Hepatocyte (in vitro differentiated cells): ENCODE results near the gene OTUD5. TPM values are rescaled to one million over a fixed set of nuclear protein-coding genes. Genes with fewer than 3 reads are reported as not detected.
A peak's percentile ranks its signal among the peaks of the same experiment; 100 is the strongest.

ENCODE experiments used
- DNase-seq: peaks from one replicate; pipeline ENCODE4 v3.0.0-alpha.2; 2016; ENCODE audit warnings: low spot score
- H2AFZ ChIP-seq: fragments of 200-600 bp; sonication (generic); 2 replicates; pipeline ENCODE4 v1.6.0; 2016; ENCODE audit warnings: antibody characterized with exemption, mild to moderate bottlenecking
- H3K27ac ChIP-seq: fragments of 200-600 bp; sonication (generic); 2 replicates; pipeline ENCODE4 v1.5.1; 2016; ENCODE audit warnings: mild to moderate bottlenecking
- H3K27me3 ChIP-seq: fragments of 200-600 bp; sonication (generic); 2 replicates; pipeline ENCODE4 v1.6.1; 2016
- H3K36me3 ChIP-seq: fragments of 200-600 bp; sonication (generic); replicated peaks from 2 replicates; pipeline ENCODE4 v1.5.1; 2016; ENCODE audit warnings: low read depth; ENCODE audit not compliant: insufficient read depth
- H3K4me1 ChIP-seq: fragments of 200-600 bp; sonication (generic); 2 replicates; pipeline ENCODE4 v1.5.1; 2016; ENCODE audit warnings: mild to moderate bottlenecking, moderate library complexity; ENCODE audit not compliant: insufficient read depth
- H3K4me2 ChIP-seq: fragments of 200-600 bp; sonication (generic); 2 replicates; pipeline ENCODE4 v1.6.0; 2016
- H3K4me3 ChIP-seq: fragments of 200-600 bp; sonication (generic); 2 replicates; pipeline ENCODE4 v1.5.1; 2016; ENCODE audit warnings: mild to moderate bottlenecking
- H3K79me2 ChIP-seq: fragments of 200-600 bp; sonication (generic); 2 replicates; pipeline ENCODE4 v1.6.0; 2017; ENCODE audit warnings: mild to moderate bottlenecking
- H3K9me2 ChIP-seq: fragments of 200-600 bp; sonication (generic); replicated peaks from 2 replicates; pipeline ENCODE4 v1.6.0; 2017; ENCODE audit warnings: mild to moderate bottlenecking; ENCODE audit not compliant: insufficient read depth
- H3K9me3 ChIP-seq: fragments of 200-600 bp; sonication (generic); 2 replicates; pipeline ENCODE4 v1.5.1; 2016; ENCODE audit warnings: low read depth, mild to moderate bottlenecking
- H4K20me1 ChIP-seq: fragments of 200-600 bp; sonication (generic); 2 replicates; pipeline ENCODE4 v1.6.0; 2016; ENCODE audit warnings: mild to moderate bottlenecking; ENCODE audit not compliant: insufficient read depth, poor library complexity, severe bottlenecking
- EZH2 ChIP-seq: fragments of 200-600 bp; sonication (generic); IDR thresholded peaks from 2 replicates; pipeline ENCODE4 v1.6.1; 2016; ENCODE audit warnings: antibody characterized with exemption, mild to moderate bottlenecking, borderline replicate concordance
- EZH2phosphoT487 ChIP-seq: fragments of 200-600 bp; sonication (generic); IDR thresholded peaks from one replicate; pipeline ENCODE4 v1.6.1; 2018; ENCODE audit warnings: antibody characterized with exemption, mild to moderate bottlenecking, low read depth, moderate library complexity; ENCODE audit not compliant: unreplicated experiment, severe bottlenecking
- WGBS: methylation state at CpG from one replicate; pipeline ENCODE4 v1.1.6; 2016; ENCODE audit warnings: low lambda C conversion rate; ENCODE audit errors: missing lambda C conversion rate; 5-methylcytosine and 5-hydroxymethylcytosine counted together
- polyA plus RNA-seq: library from polyadenylated mRNA; unstranded; fragments of >200 nt; fragmentation: Nextera tagmentation; extraction: Ambion mirVana; gene quantifications from 2 replicates; pipeline ENCODE4 v1.2.1, GENCODE V29; 2016
- total RNA-seq: library from RNA; depleted of rRNA; stranded (reverse); fragments of >200 nt; gene quantifications from 2 replicates; pipeline ENCODE4 v1.2.3, GENCODE V29; 2014
- TF ChIP-seq, protein P1 (sequence below): fragments of 200-600 bp; sonication (generic); IDR thresholded peaks from 2 replicates; pipeline ENCODE4 v1.5.1; 2016; ENCODE audit warnings: antibody characterized with exemption, mild to moderate bottlenecking; ENCODE audit not compliant: poor library complexity

OTUD5 gene
- total and polyA plus RNA-seq, 2 experiments from 2014 or later = 32.5 to 51.2 TPM

GRCh38 chrX:48919947-48920717 lies 37.3 kb downstream of the OTUD5 start:
- H3K27ac ChIP-seq = no peak overlapping the region
- H3K4me2 ChIP-seq = peak overlapping the region; percentile 93
- no peaks in the 10 kb centered on the region for H3K9me2 ChIP-seq
- H3K4me1 ChIP-seq = no peaks in the 10 kb centered on the region
- no peak overlapping the region for H2AFZ ChIP-seq
- DNase-seq = no peak
- H3K4me3 ChIP-seq = no peak overlapping the region
- no peaks in the 10 kb centered on the region for H3K27me3 ChIP-seq
- TF ChIP-seq EZH2 (no peak), EZH2phosphoT487 (no peak)
- TF ChIP-seq, protein P1, sequence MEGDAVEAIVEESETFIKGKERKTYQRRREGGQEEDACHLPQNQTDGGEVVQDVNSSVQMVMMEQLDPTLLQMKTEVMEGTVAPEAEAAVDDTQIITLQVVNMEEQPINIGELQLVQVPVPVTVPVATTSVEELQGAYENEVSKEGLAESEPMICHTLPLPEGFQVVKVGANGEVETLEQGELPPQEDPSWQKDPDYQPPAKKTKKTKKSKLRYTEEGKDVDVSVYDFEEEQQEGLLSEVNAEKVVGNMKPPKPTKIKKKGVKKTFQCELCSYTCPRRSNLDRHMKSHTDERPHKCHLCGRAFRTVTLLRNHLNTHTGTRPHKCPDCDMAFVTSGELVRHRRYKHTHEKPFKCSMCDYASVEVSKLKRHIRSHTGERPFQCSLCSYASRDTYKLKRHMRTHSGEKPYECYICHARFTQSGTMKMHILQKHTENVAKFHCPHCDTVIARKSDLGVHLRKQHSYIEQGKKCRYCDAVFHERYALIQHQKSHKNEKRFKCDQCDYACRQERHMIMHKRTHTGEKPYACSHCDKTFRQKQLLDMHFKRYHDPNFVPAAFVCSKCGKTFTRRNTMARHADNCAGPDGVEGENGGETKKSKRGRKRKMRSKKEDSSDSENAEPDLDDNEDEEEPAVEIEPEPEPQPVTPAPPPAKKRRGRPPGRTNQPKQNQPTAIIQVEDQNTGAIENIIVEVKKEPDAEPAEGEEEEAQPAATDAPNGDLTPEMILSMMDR = no peak
- no peaks in the 10 kb centered on the region for H4K20me1 ChIP-seq
- H3K79me2 ChIP-seq = no peaks in the 10 kb centered on the region
- 52% methylated on average over 8 of the region's 8 CpGs for WGBS
- no peaks in the 10 kb centered on the region for H3K36me3 ChIP-seq
- H3K9me3 ChIP-seq = no peaks in the 10 kb centered on the region

DNA sequence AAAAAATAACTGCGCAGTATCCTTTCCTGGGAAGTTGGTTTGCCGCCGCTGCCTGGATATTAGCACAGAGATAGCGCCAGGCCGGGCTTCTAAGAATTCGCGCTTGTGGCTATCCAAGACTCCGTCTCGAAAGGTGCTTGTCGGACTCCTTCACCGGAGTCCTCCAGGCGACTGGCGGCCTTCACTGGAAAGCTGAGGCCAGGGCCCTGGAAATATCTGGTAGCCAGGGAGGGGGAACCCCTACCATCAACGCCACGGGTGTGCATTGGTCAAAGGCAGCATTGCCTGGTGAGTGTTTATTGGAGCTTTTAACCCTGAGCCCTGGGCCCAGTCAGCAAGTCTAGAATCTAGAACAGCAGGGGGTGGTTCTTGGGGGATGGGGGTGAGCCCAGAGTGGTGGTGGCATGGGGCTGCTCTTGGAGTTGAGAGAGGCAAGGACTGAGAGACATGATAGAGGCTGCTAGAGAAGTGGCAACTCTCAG lies 38.0 kb downstream of the OTUD5 start:
- DNase-seq = no peak
- Histone ChIP-seq H3K4me1 (no peaks in the 10 kb centered on the region), H3K27me3 (no peaks in the 10 kb centered on the region), H3K4me2 (peak overlapping the region; percentile 93), H3K9me3 (no peaks in the 10 kb centered on the region), H3K36me3 (no peaks in the 10 kb centered on the region), H2AFZ (peak overlapping the region; percentile 12), H3K79me2 (no peaks in the 10 kb centered on the region), H3K4me3 (no peak overlapping the region), H4K20me1 (no peaks in the 10 kb centered on the region), H3K9me2 (no peaks in the 10 kb centered on the region), H3K27ac (peak overlapping the region; percentile 66)
- 24% methylated on average over 15 of the region's 15 CpGs for WGBS
- TF ChIP-seq, protein P1 = no peak

DNA sequence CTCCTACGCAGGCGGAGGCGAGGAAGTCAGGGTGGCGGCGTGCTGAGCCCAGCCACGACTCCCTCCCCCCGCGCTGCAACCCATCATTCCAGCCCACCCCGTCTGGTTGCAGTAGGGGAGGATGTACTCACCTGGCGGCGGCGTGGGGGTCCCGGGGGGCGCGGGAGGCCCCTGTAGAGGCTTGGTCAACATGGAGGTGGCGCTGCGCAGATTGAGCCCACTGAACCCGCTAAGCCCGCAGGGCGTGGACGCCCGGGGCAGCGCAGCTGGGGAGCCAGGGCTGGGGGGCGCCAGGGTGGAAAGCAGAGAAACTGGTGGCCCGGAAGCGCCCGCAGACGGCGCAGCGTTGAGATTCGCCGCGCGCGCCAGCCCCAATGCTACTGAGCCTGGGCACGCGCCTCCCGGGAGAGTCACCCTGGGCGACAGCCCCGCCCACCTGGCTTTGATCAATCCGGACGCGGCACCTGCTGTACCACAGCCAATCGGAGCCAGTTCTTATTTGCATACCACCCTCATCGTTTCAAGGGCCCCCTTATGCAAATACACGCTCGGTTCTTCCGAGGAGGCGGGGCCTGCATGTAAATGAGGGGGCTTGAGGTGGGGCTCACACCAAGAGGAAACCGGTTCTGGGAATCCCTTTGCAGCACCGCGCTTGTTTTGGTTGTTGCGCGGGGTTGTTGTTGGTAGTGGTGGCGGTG lies 38.6 kb downstream of the OTUD5 start, which contains the start of gene PIM2:
TSS of gene PIM2 (minus strand) at position 382 of the 698 bp plus-strand sequence. CDS start at position 192, 190 bp downstream.
- WGBS = 35% methylated on average over 42 of the region's 55 CpGs
- Histone ChIP-seq H2AFZ (peak within 1 kb of the TSS; percentile 12), H4K20me1 (no peaks in the 10 kb centered on the region), H3K79me2 (no peaks in the 10 kb centered on the region), H3K4me3 (peak within 1 kb of the TSS; percentile 59), H3K9me3 (no peaks in the 10 kb centered on the region), H3K36me3 (no peaks in the 10 kb centered on the region), H3K27me3 (no peaks in the 10 kb centered on the region), H3K4me2 (peak within 1 kb of the TSS; percentile 93), H3K4me1 (no peaks in the 10 kb centered on the region), H3K27ac (peak within 1 kb of the TSS; percentile 69), H3K9me2 (no peaks in the 10 kb centered on the region)
- TF ChIP-seq EZH2 (no peak), EZH2phosphoT487 (no peak)
- TF ChIP-seq, protein P1 = no peak
- peak; percentile 94 for DNase-seq
